HCT116 (cell line): Measurements from ENCODE around the gene RNU1-4. TPM values are rescaled to one million over a fixed set of nuclear protein-coding genes. Genes with fewer than 3 reads are reported as not detected.
"Not testable (repeated sequence)": the region's sequence is repeated elsewhere in the genome, so short reads cannot be mapped to it uniquely, and the experiment has no call there.

ENCODE experiments used
- ATAC-seq: fragments of 200-7000 bp; cut with Tn5 transposase; 2 replicates; pipeline ENCODE4 v1.9.1; 2020; ENCODE audit warnings: mild to moderate bottlenecking, moderate library complexity
- BruUV-seq: library from RNA; stranded (reverse); fragments of 400-500 nt; replicated peaks from 2 replicates; lab custom pipeline; 2021; lab: Mats Ljungman, UMichigan
- CTCF ChIA-PET: fragments of 300-600 bp; sonication (Branson Sonifier 250); formaldehyde crosslinking; loops from one replicate; lab custom pipeline; 2021; ENCODE audit warnings: antibody characterized with exemption; lab: Charles Lee
- POLR2A ChIA-PET: fragments of 300-600, 350-600 bp; sonication (Branson Sonifier 250); formaldehyde crosslinking; loops from one replicate; lab custom pipeline; 2021; ENCODE audit warnings: antibody characterized with exemption; lab: Charles Lee
- RAD21 ChIA-PET, 2 experiments: fragments of 300-600 bp; sonication (Branson Sonifier 250); formaldehyde crosslinking; loops; one replicate each; lab custom pipeline; 2023; ENCODE audit warnings: low total read pairs in 2 of 2; ENCODE audit not compliant: uncharacterized antibody in 2 of 2, unreplicated experiment in 2 of 2, low non-redundant PET in 1 of 2; lab: Charles Lee
- DNase-seq: peaks from one replicate; pipeline ENCODE4 v3.0.0-alpha.2; 2010; ENCODE audit warnings: low read depth, low spot score
- H2AFZ ChIP-seq: fragments of 200-600 bp; shearing (Covaris generic), sonication (generic); 2 replicates; pipeline ENCODE4 v1.6.1; 2017; ENCODE audit warnings: low read depth, mixed run types, mixed read lengths, antibody characterized with exemption, low read length; ENCODE audit not compliant: poor library complexity, severe bottlenecking
- H3K27ac ChIP-seq: 2 replicates; pipeline ENCODE4 v1.5.1; 2012; ENCODE audit warnings: low read depth, low read length
- H3K27me3 ChIP-seq: fragments of 200-600 bp; sonication (generic); 2 replicates; pipeline ENCODE4 v1.6.1; 2016; ENCODE audit warnings: mixed run types, low read length, mixed read lengths; ENCODE audit not compliant: insufficient read depth
- H3K36me3 ChIP-seq, 2 experiments: fragments of 200-500 bp in 1 of 2; fragments of 200-600 bp in 1 of 2; sonication (Bioruptor generic) in 1 of 2; sonication (generic) in 1 of 2; 2 replicates each; pipeline versions ENCODE4 v1.5.1 to v1.6.1; 2014 to 2016; ENCODE audit warnings: low read length in 2 of 2, inconsistent platforms in 1 of 2, mixed read lengths in 1 of 2, mixed run types in 1 of 2; ENCODE audit not compliant: insufficient read depth in 2 of 2, control insufficient read depth in 1 of 2
- H3K4me1 ChIP-seq, 2 experiments: fragments of 200-600 bp in 1 of 2; sonication (generic) in 1 of 2; 2 replicates each; pipeline versions ENCODE4 v1.5.1 to v1.6.1; 2012 to 2017; ENCODE audit warnings: low read length in 2 of 2, inconsistent platforms in 1 of 2, mild to moderate bottlenecking in 1 of 2, mixed read lengths in 1 of 2, mixed run types in 1 of 2, moderate library complexity in 1 of 2; ENCODE audit not compliant: insufficient read depth in 2 of 2, control insufficient read depth in 1 of 2
- H3K4me2 ChIP-seq: fragments of 200-600 bp; sonication (generic); 2 replicates; pipeline ENCODE4 v1.6.1; 2017; ENCODE audit warnings: mixed run types, low read length, mixed read lengths
- H3K4me3 ChIP-seq, 2 experiments: fragments of 200-600 bp in 1 of 2; sonication (generic) in 1 of 2; replicated peaks in 1 of 2; 2 replicates each; pipeline ENCODE4 v1.5.1; 2011 to 2016; ENCODE audit warnings: low read length in 2 of 2, control low read depth in 1 of 2, low read depth in 1 of 2, mild to moderate bottlenecking in 1 of 2, mixed read lengths in 1 of 2, mixed run types in 1 of 2
- H3K79me2 ChIP-seq: fragments of 200-600 bp; sonication (generic); 2 replicates; pipeline ENCODE4 v1.6.1; 2017; ENCODE audit warnings: mild to moderate bottlenecking, mixed run types, low read length, moderate library complexity, mixed read lengths; ENCODE audit not compliant: insufficient read depth
- H3K9ac ChIP-seq: fragments of 200-600 bp; sonication (generic); 2 replicates; pipeline ENCODE4 v1.6.1; 2016; ENCODE audit warnings: low read length, mixed read lengths
- H3K9me2 ChIP-seq: fragments of 200-600 bp; sonication (generic), shearing (Covaris generic); 2 replicates; pipeline ENCODE4 v1.6.1; 2017; ENCODE audit warnings: mixed run types, mild to moderate bottlenecking, moderate library complexity; ENCODE audit not compliant: insufficient read depth
- H3K9me3 ChIP-seq, 2 experiments: fragments of 200-500 bp in 1 of 2; fragments of 200-600 bp in 1 of 2; sonication (Bioruptor generic) in 1 of 2; sonication (generic) in 1 of 2; 2 replicates each; pipeline ENCODE4 v1.6.1; 2014 to 2017; ENCODE audit warnings: low read length in 2 of 2, mixed read lengths in 2 of 2, inconsistent platforms in 1 of 2, low read depth in 1 of 2, mild to moderate bottlenecking in 1 of 2, mixed run types in 1 of 2, moderate library complexity in 1 of 2; ENCODE audit not compliant: control insufficient read depth in 1 of 2, insufficient read depth in 1 of 2
- H4K20me1 ChIP-seq: fragments of 200-600 bp; sonication (generic), shearing (Covaris generic); 2 replicates; pipeline ENCODE4 v1.6.1; 2017; ENCODE audit warnings: mixed run types, mild to moderate bottlenecking, moderate library complexity; ENCODE audit not compliant: insufficient read depth
- intact Hi-C: fragments of 100-400 bp; cut with micrococcal nuclease; formaldehyde crosslinking; loops from 2 replicates; pipeline ENCODE4 v1.10.0; 2022
- total RNA-seq: library from RNA; stranded (reverse); gene quantifications from one replicate; pipeline ENCODE4 v1.2.1, GENCODE V29; 2021; ENCODE audit not compliant: unreplicated experiment
- TF ChIP-seq, protein P1 (sequence below), 3 experiments: fragments of 200-600 bp in 1 of 3; sonication (generic) in 1 of 3; IDR thresholded peaks in 2 of 3; conservative IDR thresholded peaks in 1 of 3; 2 replicates each; pipeline ENCODE4 v1.5.1; 2012 to 2017; ENCODE audit warnings: low read depth in 2 of 3, low read length in 2 of 3, antibody characterized with exemption in 1 of 3, borderline replicate concordance in 1 of 3, control low read depth in 1 of 3, mild to moderate bottlenecking in 1 of 3, mixed read lengths in 1 of 3, mixed run types in 1 of 3, moderate library complexity in 1 of 3; ENCODE audit not compliant: insufficient read depth in 1 of 3

The RNU1-4 gene
- total RNA-seq, 1 experiment from 2014 or later: 1,685 TPM

DNA sequence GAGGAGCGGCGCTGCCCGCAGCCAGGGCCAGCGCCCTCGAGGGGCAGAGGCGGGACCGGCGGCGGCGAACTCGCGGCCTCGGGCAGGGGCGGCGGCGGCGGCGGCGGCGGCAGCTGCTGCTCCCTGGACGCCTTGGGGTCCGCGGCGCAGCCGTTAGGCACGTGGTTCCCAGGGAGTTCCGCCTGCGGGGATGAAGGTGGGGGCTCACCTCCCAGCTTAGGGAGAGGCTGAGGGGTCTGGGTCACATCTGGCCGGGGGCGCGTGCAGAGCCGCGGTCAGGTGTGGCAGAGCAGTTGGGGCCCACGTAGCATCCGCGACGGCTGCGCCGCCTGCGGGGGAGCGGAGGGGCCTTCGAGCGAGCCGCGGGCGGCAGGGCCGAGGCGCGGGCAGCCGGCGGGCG is 40.9 kb upstream of the RNU1-4 start:
- H3K4me2 ChIP-seq, RAD21 ChIA-PET, H3K27me3 ChIP-seq, H3K79me2 ChIP-seq, H2AFZ ChIP-seq, POLR2A ChIA-PET, H3K9me2 ChIP-seq, H3K9ac ChIP-seq, intact Hi-C loops, BruUV-seq, H3K9me3 ChIP-seq, H3K36me3 ChIP-seq, H3K4me1 ChIP-seq, ATAC-seq, H4K20me1 ChIP-seq, DNase-seq, H3K4me3 ChIP-seq: not testable (repeated sequence)
- peak overlapping the region; percentile 22; the same call in 1 of the 2 replicates for H3K27ac ChIP-seq
- CTCF ChIA-PET: interaction anchor here (0.6 to 4.9 kb wide), 6 partner anchors 8 to 78 kb away, joined by 3 to 42 read pairs (median 10); no protein-coding TSS in a partner anchor

DNA sequence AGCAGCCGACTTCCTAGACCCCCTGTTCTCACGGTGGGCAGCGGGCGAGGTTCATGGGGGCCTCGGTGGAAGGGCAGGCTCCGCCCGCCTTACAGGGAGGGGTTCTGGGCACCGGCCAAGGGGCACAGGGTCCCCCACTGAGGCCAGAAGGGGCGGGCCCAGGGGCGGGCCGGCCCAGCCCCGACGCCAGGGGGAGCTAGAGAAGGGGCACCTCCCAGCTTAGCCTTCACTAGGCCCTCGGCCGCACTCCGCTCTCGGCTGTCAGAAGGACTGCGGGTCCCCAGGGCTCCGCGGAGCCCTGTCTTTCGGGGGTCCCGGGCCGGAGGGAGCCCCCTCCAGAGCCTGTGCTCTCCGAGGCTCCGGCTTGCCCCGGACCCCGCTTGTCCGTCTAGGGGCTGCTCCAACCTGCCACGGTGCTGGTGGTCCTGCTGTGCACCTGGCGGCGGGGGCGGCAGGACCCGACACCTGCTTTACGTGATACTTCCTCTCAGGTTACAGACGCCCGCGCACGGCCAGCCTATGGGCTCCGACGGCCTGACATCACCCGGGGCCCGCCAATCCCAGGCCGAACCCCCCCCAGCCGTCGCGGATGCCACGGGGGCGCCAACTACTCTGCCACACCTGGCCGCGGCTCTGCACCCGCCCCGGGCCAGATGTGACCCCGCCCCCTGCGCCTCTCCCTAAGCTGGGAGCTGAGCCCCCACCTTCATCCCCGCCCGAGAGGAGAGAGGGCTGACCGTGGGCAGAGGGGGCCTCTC is 40.0 kb upstream of the RNU1-4 start:
- peak; percentile 84 for ATAC-seq
- POLR2A ChIA-PET: interaction anchor here (0.7 to 2.4 kb wide), 5 partner anchors 9 to 88 kb away, joined by 3 to 9 read pairs (median 6); no protein-coding TSS in a partner anchor
- not testable (repeated sequence) for H3K27me3 ChIP-seq

DNA sequence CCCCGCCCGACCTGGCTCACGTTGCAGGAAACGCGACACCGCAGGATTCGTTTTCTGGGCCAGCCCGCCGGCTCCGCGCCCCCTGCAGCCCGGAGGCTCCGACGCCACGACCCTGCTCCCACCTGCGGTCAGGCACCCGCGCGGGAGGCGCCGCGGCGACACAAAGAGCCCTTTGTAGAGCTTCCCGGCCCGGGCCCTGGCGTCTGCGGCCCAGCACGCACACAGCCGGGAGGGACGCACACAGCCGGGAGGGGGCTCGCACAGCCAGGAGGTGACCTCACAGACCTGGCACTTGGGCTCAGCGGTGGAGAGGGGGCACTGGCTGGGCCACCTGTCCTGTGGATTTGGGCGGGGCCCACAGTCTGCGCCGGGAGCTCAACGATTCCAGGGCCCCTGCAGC is 39.1 kb upstream of the RNU1-4 start:
- POLR2A ChIA-PET: interaction anchor here (0.7 to 2.4 kb wide), 7 partner anchors 8 to 188 kb away, joined by 3 to 9 read pairs (median 4); no protein-coding TSS in a partner anchor
- intact Hi-C loops: not testable (repeated sequence)

More for the DNA sequence above, 40.0 kb upstream of the RNU1-4 start:
- DNase-seq, H3K36me3 ChIP-seq, H2AFZ ChIP-seq, H3K4me2 ChIP-seq, H3K4me1 ChIP-seq, H3K9me2 ChIP-seq, H3K9me3 ChIP-seq, intact Hi-C loops, H3K9ac ChIP-seq, H4K20me1 ChIP-seq, H3K4me3 ChIP-seq, H3K79me2 ChIP-seq: not testable (repeated sequence)
- CTCF ChIA-PET: interaction anchor here (0.6 to 4.9 kb wide), 13 partner anchors 9 to 88 kb away, joined by 3 to 42 read pairs (median 4); no protein-coding TSS in a partner anchor
- RAD21 ChIA-PET: interaction anchor here in 1 of 2 experiments (1.0 to 1.2 kb wide), 2 partner anchors 27 to 79 kb away, joined by 3 to 4 read pairs; no protein-coding TSS in a partner anchor
- TF ChIP-seq, protein P1, sequence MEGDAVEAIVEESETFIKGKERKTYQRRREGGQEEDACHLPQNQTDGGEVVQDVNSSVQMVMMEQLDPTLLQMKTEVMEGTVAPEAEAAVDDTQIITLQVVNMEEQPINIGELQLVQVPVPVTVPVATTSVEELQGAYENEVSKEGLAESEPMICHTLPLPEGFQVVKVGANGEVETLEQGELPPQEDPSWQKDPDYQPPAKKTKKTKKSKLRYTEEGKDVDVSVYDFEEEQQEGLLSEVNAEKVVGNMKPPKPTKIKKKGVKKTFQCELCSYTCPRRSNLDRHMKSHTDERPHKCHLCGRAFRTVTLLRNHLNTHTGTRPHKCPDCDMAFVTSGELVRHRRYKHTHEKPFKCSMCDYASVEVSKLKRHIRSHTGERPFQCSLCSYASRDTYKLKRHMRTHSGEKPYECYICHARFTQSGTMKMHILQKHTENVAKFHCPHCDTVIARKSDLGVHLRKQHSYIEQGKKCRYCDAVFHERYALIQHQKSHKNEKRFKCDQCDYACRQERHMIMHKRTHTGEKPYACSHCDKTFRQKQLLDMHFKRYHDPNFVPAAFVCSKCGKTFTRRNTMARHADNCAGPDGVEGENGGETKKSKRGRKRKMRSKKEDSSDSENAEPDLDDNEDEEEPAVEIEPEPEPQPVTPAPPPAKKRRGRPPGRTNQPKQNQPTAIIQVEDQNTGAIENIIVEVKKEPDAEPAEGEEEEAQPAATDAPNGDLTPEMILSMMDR (IDR thresholded peaks at IDR 0.05 in 2 of 3, conservative IDR thresholded peaks at IDR 0.05 in 1 of 3; ENCODE audit: borderline replicate concordance in 1 of 3, insufficient read depth in 1 of 3, low read depth in 2 of 3, low read length in 2 of 3): 0 out of 6 replicates have a peak, but pooled peaks of 1 of the 3 experiments have one; percentile 2
- TSS peak; percentile 83 for BruUV-seq
- H3K27ac ChIP-seq: peak overlapping the region; percentile 22; the same call in 1 of the 2 replicates

More for the DNA sequence above, 39.1 kb upstream of the RNU1-4 start:
- H3K27me3 ChIP-seq, BruUV-seq, H3K4me1 ChIP-seq, H3K9me3 ChIP-seq, DNase-seq, H3K4me3 ChIP-seq, H3K27ac ChIP-seq, H3K36me3 ChIP-seq, H3K9me2 ChIP-seq, H3K9ac ChIP-seq, H4K20me1 ChIP-seq, H2AFZ ChIP-seq, H3K79me2 ChIP-seq: not testable (repeated sequence)
- CTCF ChIA-PET: interaction anchor here (0.9 to 4.9 kb wide), 11 partner anchors 8 to 89 kb away, joined by 3 to 42 read pairs (median 4); no protein-coding TSS in a partner anchor
- RAD21 ChIA-PET: interaction anchor here in 1 of 2 experiments (0.7 to 1.2 kb wide), 2 partner anchors 26 to 80 kb away, joined by 3 read pairs; no protein-coding TSS in a partner anchor
- H3K4me2 ChIP-seq: peak overlapping the region; percentile 28; the same call in 1 of the 2 replicates
- ATAC-seq: peak; percentile 56
